Measurements from ENCODE around the gene TNFRSF14.

TNFRSF14 gene

DNA sequence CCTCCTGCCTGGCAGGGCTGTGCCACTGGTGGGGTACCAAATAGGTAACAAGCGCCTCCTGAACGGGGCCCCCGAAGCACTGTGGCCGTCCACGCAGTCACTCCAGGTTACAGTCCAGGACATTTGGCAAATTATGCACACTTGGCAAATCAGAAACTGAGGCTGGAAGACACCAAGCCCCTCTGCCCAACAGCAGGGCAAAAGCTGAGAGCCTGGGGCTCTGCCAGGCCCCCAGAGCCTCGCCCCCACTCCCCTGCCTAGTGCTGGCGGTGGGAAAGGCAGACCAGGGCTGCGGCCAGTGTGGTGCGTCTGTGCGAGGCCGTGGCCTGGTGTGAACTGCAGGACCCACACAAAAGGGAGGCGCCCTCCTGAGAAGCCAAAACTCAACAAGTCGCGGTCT is 39.2 kb upstream of the TNFRSF14 start:
- Histone ChIP-seq H3K79me2 (ENCODE audit: insufficient read depth, low read length) (no peaks in the 10 kb centered on the region), H3F3A (ENCODE audit: insufficient read depth) (no peaks in the 10 kb centered on the region), H3K9me3 (ENCODE audit: insufficient read depth, low read length) (no peaks in the 10 kb centered on the region), H3K4me2 (ENCODE audit: low read depth, low read length, poor library complexity, severe bottlenecking) (no peak overlapping the region), H3K27me3 (ENCODE audit: low read length) (no peaks in the 10 kb centered on the region), H3K27ac (ENCODE audit: low read depth, low read length) (no peak overlapping the region), H3K9ac (ENCODE audit: low read length) (no peak overlapping the region), H2AFZ (ENCODE audit: low read depth, low read length, severe bottlenecking) (no peak overlapping the region), H3K9me2 (replicated peaks; ENCODE audit: insufficient read depth, low read length) (no peaks in the 10 kb centered on the region), H3K36me3 (ENCODE audit: low read length) (no peaks in the 10 kb centered on the region), H3K4me3 (ENCODE audit: insufficient read depth, low read length, poor library complexity, severe bottlenecking) (no peak overlapping the region), H4K20me1 (ENCODE audit: low read depth, low read length) (no peaks in the 10 kb centered on the region)
- TF ChIP-seq EZH2phosphoT487 (conservative IDR thresholded peaks at IDR 0.05; ENCODE audit: low read length) (no peak), CTCF (IDR thresholded peaks at IDR 0.05; ENCODE audit: insufficient read depth, low read length, poor library complexity, severe bottlenecking) (no peak)

DNA sequence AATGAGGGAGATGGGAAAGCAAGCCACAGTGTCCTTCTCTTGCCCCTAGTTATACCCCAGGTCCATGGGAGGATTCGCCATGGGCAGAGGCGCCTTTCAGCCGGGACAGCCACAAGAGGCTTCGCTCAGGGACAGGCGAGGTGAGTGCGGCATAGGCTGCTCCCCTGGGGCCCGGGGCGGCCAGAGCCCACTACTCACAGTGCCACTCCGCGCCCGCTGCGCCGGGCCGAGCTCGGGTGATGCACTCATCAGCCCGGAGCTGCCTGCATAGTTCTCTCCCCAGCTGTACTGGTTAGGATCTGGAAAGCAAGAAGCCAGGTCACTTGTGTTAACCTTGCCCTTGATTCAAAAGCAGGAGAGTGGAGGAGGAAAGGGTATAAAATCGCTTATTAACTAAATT is 38.2 kb upstream of the TNFRSF14 start:
- Histone ChIP-seq H4K20me1 (ENCODE audit: low read depth, low read length) (no peaks in the 10 kb centered on the region), H2AFZ (ENCODE audit: low read depth, low read length, severe bottlenecking) (no peak overlapping the region), H3K4me2 (ENCODE audit: low read depth, low read length, poor library complexity, severe bottlenecking) (no peak overlapping the region), H3K27ac (ENCODE audit: low read depth, low read length) (no peak overlapping the region), H3K9ac (ENCODE audit: low read length) (no peak overlapping the region), H3K79me2 (ENCODE audit: insufficient read depth, low read length) (peaks cover 9% of the 10 kb centered on the region), H3K27me3 (ENCODE audit: low read length) (no peaks in the 10 kb centered on the region), H3F3A (ENCODE audit: insufficient read depth) (no peaks in the 10 kb centered on the region), H3K4me3 (ENCODE audit: insufficient read depth, low read length, poor library complexity, severe bottlenecking) (no peak overlapping the region), H3K9me2 (replicated peaks; ENCODE audit: insufficient read depth, low read length) (no peaks in the 10 kb centered on the region), H3K36me3 (ENCODE audit: low read length) (no peaks in the 10 kb centered on the region), H3K9me3 (ENCODE audit: insufficient read depth, low read length) (no peaks in the 10 kb centered on the region)
- no peak for TF ChIP-seq CTCF (IDR thresholded peaks at IDR 0.05; ENCODE audit: insufficient read depth, low read length, poor library complexity, severe bottlenecking)
- TF ChIP-seq EZH2phosphoT487 (conservative IDR thresholded peaks at IDR 0.05; ENCODE audit: low read length): no peak

GRCh38 chr1:2518528-2518927 is 37.6 kb upstream of the TNFRSF14 start:
- Histone ChIP-seq H3K4me2 (ENCODE audit: low read depth, low read length, poor library complexity, severe bottlenecking) (no peak overlapping the region), H3K36me3 (ENCODE audit: low read length) (no peaks in the 10 kb centered on the region)
- TF ChIP-seq CTCF (IDR thresholded peaks at IDR 0.05; ENCODE audit: insufficient read depth, low read length, poor library complexity, severe bottlenecking): no peak
- TF ChIP-seq EZH2phosphoT487 (conservative IDR thresholded peaks at IDR 0.05; ENCODE audit: low read length): no peak

More at GRCh38 chr1:2518528-2518927, 37.6 kb upstream of the TNFRSF14 start:
- Histone ChIP-seq H3K4me3 (ENCODE audit: insufficient read depth, low read length, poor library complexity, severe bottlenecking) (no peak overlapping the region), H3K9ac (ENCODE audit: low read length) (no peak overlapping the region), H3K79me2 (ENCODE audit: insufficient read depth, low read length) (peaks cover 14% of the 10 kb centered on the region), H3K9me2 (replicated peaks; ENCODE audit: insufficient read depth, low read length) (no peaks in the 10 kb centered on the region), H3K27ac (ENCODE audit: low read depth, low read length) (no peak overlapping the region), H4K20me1 (ENCODE audit: low read depth, low read length) (no peaks in the 10 kb centered on the region), H3K9me3 (ENCODE audit: insufficient read depth, low read length) (no peaks in the 10 kb centered on the region), H2AFZ (ENCODE audit: low read depth, low read length, severe bottlenecking) (no peak overlapping the region), H3F3A (ENCODE audit: insufficient read depth) (no peaks in the 10 kb centered on the region), H3K27me3 (ENCODE audit: low read length) (no peaks in the 10 kb centered on the region)
